Endothelial cell of hepatic sinusoid (primary cell): ENCODE results near the gene CUX1.
"Not testable (repeated sequence)": the region's sequence is repeated elsewhere in the genome, so short reads cannot be mapped to it uniquely, and the experiment has no call there.

Experiments
- in situ Hi-C: cut with HindIII; loops from 2 replicates; pipeline ENCODE4 v1.10.0; 2017; ENCODE audit warnings: low sequenced_read_pairs

The CUX1 gene

GRCh38 chr7:101798173-101798572 lies 19.3 kb upstream of the CUX1 start:
- in situ Hi-C loops: not testable (repeated sequence)

DNA sequence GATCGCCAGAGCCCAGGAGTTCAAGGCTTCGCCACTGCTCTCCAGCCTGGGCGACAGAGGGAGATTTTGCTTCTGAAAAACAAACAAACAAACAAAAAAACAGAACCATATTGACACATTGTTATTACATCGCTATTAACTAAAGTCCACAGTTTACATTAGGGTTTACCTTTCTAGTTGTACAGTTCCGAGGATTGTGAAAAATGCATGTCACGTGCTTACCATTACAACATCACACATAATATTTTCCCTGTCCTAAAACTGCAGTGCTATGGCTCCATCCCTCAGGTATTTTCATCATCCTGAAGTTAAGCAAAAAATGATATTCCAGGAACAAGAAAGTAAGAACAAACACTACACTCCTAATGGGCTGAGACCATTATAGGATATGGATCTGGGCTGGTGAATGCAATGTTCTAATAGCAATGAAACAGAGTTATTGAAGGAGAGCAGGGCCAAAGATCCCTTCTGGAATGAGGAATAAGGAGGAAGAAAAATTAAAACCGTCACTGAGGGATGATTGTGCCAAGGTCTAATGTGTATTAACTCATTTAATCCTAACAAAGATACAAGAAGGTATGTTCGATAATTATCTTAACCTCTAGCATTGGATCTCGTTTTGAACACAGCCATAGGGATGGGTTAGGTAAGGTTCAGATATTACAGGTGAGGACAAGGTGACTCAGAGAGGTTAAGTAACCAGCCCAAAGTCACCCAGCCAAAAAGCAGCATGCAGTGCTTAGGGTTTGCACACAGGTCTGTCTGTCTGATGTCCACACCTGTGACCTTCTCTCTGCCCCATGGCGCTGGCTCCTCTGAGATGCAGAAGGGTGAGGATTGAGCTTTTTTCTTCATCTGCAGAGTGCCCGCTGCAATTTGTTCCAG lies 14.0 kb upstream of the CUX1 start:
- in situ Hi-C loops: no loop called here

GRCh38 chr7:101804088-101804963 lies 13.1 kb upstream of the CUX1 start:
- in situ Hi-C loops: no loop called here

DNA sequence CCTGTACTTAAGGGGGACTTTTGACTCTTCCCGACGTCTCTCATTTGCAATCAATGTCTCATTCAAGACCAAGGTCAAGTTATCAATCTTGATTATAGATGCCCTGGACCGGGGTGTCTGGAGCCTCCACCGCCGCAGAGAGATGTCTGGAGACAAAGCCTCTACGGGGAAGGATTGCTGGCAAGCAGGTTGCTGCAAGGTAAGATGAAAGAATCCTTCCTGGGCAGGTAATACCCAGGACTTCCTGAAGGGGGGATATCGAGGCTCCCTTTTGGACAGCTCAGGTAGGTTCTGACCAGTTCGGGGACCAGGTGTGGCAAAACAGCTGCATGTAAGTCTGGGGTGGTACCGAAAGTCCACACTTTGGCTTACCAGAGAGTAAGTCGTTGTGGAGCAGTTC lies 12.5 kb upstream of the CUX1 start:
- in situ Hi-C loops: no loop called here

- in situ Hi-C loops: loop anchor here (5.0 kb wide), 2 partner anchors 75 to 105 kb away; no protein-coding TSS in a partner anchor
Observed at GRCh38 chr7:101812595-101812994, 4.8 kb upstream of the CUX1 start.

DNA sequence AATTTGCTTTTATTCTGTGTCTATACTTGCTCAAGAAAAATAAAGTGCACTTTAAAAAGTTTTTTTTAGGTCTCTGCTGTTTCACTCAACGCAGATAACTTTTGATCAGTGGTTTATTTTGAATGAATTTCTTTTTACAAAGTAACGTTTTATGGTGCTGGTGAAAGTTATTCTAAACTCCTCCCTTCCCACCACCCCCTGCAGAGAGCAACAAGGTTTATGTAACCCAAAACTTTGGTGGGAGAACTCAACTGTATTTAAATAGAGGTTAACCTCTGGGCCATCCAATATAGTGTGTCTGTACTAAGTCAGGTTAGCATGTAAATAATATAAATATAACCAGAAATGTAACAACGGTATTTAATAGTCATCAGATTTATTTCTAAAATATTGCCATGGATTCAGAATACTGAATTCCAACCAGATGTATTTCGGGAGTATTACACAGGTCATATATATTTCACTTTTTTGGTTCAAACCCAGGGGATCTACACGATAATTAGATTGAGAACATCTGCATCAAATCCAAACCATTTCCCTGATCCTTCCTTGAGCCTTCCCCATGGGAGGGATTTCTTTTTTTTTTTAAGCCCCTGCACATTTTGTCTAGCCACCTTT lies 3.9 kb upstream of the CUX1 start:
- in situ Hi-C loops: loop anchor here (5.0 kb wide), 2 partner anchors 74 to 104 kb away; no protein-coding TSS in a partner anchor

GRCh38 chr7:101814081-101814990 lies 3.1 kb upstream of the CUX1 start:
- in situ Hi-C loops: loop anchor here (5.0 kb wide), 2 partner anchors 73 to 103 kb away; no protein-coding TSS in a partner anchor

- in situ Hi-C loops: loop anchor here (5.0 kb wide), 2 partner anchors 72 to 102 kb away; no protein-coding TSS in a partner anchor
Observed at GRCh38 chr7:101814991-101815825, 2.2 kb upstream of the CUX1 start.

- in situ Hi-C loops: no loop called here
Observed at GRCh38 chr7:101815826-101816594, 1.4 kb upstream of the CUX1 start.

GRCh38 chr7:101816595-101817470 lies 593 bp upstream of the CUX1 start:
- in situ Hi-C loops: no loop called here

DNA sequence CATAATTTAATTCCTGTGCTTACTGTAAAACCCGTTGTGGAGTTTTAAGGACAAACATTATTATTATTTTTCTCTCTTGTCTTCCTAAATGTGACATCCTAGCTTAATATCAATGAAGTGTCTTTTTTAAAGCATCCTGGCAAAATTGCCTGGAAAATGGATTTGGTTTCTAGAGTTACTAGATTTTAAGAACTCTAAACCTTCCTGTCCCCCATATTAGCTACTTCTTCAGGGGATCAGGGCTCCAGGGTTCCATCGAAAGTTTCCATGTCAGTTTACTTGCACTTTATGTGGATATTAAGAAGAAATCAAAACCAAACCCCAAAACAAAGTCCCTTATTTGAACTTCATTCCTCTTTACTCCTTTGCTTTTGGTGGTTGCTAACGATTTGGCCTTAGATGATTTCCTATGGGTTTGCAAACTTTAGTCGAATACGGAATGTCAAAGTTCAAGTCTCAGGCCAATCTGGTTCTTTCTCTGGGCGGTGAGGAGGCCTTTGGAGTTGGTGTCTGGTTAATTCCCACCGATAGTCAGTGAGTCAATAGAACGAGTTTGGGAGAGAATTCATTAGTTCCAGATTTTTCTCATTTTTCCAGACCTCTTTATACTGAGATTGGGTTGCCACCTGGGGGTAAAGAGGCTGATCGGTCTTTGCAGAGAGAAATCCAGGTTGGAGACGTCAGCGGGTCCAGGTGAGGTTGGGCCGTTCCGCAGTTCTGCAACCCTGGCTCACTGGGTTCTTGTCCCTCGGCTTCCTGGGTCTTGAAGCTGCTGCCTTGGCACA lies 1.1 kb downstream of the CUX1 start:
- in situ Hi-C loops: no loop called here

DNA sequence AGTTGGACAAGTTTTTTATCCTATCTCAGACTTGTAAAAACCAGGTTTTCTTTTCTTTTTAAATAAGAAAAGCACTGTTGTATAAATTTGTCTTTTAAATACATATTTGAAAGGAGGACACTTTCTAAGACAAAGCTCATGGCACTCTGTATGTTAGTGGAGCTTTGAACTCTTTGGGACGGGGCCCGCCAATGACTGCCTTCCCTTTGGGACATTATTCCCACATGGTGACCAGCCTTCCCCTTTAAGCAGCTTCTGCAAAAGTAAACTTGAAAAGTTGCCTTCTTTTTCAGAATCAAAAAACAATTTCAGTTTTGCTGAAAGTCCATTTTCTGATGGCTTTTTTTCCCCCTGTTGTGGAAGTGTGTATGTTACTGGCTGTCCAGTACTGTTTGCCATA lies 1.8 kb downstream of the CUX1 start:
- in situ Hi-C loops: no loop called here

DNA sequence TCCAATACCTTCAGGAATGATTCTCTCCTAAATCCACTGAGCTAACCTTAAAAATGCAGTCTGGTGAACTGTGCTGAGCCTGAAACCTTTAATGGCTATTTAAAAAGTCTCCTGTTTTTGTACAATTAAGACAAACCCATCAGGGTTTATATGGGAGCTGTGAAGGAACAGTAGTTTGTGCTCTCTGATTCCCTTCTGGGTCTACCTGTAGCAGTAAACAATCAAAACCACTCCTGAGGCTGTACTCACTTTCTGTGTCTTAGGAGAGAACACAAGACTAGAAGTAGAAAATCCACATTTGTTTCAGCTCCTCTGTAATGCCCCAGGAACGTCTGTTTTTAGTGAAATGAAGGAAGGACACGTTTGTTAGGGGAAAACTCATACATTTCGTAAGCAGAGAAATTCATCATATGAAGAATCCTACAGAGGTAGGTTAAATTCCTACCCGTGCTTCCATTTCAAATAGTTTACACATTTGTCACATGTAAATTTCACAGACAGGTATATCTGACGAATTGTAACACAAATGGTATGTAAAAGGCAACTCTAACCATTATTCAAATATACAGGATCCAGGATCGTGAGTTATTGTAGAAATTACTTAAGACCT lies 2.6 kb downstream of the CUX1 start:
- in situ Hi-C loops: loop anchor here (5.0 kb wide), 1 partner anchor 37 kb away; no protein-coding TSS in a partner anchor

DNA sequence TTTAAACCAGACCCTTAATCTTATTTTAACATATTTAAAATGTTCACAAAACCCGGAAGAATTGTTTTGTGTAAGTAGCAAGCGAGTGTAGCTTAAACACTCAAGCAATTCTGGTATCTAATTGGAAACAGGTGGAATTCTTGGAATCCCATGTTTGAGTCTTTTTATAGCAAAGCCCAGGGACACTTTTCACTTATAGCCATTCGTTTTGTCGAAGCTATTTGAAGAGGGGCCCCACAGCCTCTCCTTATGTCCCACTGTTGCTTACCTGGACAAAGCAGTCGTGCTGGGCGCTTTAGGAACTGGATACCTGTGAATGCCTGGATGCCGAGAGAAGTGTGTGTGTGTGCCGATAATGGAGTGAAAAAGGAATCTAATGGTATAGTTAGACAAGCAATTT lies 3.3 kb downstream of the CUX1 start:
- in situ Hi-C loops: loop anchor here (5.0 kb wide), 1 partner anchor 37 kb away; no protein-coding TSS in a partner anchor

DNA sequence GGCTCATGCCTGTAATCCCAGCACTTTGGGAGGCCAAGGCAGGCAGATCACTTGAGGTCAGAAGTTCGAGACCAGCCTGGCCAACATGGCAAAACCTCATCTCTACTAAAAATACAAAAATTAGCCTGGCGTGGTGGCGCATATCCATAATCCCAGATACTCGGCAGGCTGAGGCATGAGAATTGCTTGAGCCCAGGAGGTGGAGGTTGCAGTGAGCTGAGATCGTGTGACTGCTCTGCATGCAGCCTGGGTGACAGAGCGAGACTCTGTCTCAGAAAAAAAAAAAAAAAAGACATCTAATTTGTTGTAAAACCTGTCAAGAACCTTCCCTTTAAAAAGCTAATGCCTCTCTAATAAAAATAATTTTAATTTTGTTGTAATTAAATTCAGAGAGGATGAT lies 5.2 kb downstream of the CUX1 start:
- in situ Hi-C loops: loop anchor here (5.0 kb wide), 1 partner anchor 35 kb away; no protein-coding TSS in a partner anchor

DNA sequence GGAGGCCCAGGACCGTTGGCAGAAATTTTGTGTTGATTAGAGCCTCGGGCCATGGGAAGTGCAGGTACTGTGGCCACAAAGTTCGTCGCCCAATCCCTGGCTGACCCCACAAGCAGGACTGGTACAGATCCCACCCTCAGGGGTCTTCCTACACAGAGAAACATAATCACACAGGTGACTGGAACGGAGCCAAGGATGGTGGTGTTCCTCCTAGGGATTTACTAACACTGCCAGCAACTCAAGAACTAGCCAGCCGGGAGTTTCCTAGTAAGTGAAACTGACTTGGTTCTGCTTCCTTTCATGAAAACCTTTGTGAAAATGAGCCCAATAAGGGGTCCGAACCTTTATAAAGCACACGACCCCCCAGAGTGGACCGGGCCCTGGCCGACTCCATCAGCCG lies 5.7 kb downstream of the CUX1 start:
- in situ Hi-C loops: loop anchor here (5.0 kb wide), 1 partner anchor 34 kb away; no protein-coding TSS in a partner anchor
